ENCODE results near the gene PDCD6IP.

DNA sequence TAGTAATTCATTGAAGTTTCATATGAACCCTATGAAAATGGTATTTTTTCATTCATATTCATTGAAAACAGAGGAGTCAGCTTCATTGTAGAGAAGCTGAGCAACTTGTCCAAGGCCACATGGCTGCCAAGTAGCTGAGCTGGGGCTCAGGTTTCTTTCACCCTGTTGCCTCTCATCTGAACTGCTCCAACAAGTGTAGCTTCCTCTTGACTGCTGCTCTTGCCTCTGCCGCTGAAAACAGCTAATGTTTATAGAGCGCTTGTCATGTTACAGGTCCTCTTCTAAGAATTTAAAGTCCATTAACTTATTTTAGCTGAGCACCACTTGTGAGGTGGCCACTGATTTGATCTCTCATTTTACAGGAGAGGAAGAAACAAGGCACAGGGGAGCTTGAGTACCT lies 81.1 kb downstream of the PDCD6IP start:
- TF ChIP-seq, protein P1, sequence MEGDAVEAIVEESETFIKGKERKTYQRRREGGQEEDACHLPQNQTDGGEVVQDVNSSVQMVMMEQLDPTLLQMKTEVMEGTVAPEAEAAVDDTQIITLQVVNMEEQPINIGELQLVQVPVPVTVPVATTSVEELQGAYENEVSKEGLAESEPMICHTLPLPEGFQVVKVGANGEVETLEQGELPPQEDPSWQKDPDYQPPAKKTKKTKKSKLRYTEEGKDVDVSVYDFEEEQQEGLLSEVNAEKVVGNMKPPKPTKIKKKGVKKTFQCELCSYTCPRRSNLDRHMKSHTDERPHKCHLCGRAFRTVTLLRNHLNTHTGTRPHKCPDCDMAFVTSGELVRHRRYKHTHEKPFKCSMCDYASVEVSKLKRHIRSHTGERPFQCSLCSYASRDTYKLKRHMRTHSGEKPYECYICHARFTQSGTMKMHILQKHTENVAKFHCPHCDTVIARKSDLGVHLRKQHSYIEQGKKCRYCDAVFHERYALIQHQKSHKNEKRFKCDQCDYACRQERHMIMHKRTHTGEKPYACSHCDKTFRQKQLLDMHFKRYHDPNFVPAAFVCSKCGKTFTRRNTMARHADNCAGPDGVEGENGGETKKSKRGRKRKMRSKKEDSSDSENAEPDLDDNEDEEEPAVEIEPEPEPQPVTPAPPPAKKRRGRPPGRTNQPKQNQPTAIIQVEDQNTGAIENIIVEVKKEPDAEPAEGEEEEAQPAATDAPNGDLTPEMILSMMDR (IDR thresholded peaks at IDR 0.05 in 4 of 5, conservative IDR thresholded peaks at IDR 0.05 in 1 of 5), result no peak
- no peak for TF ChIP-seq POLR2A (IDR thresholded peaks at IDR 0.05)

All from gastrocnemius medialis (tissue), 4 donors.